AML-193 (cell line): ENCODE results near the gene LARGE1.

ENCODE experiments used
- DNase-seq, 2 experiments: peaks; one replicate each; lab custom pipeline; 2025; lab: John Stamatoyannopoulos, UW

The LARGE1 gene

GRCh38 chr22:33720166-33720878, 200.0 kb downstream of the LARGE1 start:
- no peak for DNase-seq

GRCh38 chr22:33717694-33718396, 202.4 kb downstream of the LARGE1 start:
- no peak for DNase-seq

GRCh38 chr22:33715237-33715985, 204.9 kb downstream of the LARGE1 start:
- DNase-seq, result no peak

GRCh38 chr22:33710326-33710725, 209.9 kb downstream of the LARGE1 start:
- DNase-seq, result no peak

GRCh38 chr22:33707581-33707980, 212.7 kb downstream of the LARGE1 start:
- DNase-seq, result no peak

GRCh38 chr22:33706100-33706499, 214.2 kb downstream of the LARGE1 start:
- no peak for DNase-seq

- DNase-seq, result no peak
Measured at GRCh38 chr22:33699176-33699575, 221.1 kb downstream of the LARGE1 start.

GRCh38 chr22:33697640-33698039, 222.6 kb downstream of the LARGE1 start:
- no peak for DNase-seq

GRCh38 chr22:33691057-33691630, 229.1 kb downstream of the LARGE1 start:
- no peak for DNase-seq

- no peak for DNase-seq
Measured at GRCh38 chr22:33688903-33689302, 231.4 kb downstream of the LARGE1 start.

- no peak for DNase-seq
Measured at GRCh38 chr22:33687464-33687863, 232.8 kb downstream of the LARGE1 start.

GRCh38 chr22:33684087-33684486, 236.2 kb downstream of the LARGE1 start:
- no peak for DNase-seq

- no peak for DNase-seq
Measured at GRCh38 chr22:33682927-33683326, 237.3 kb downstream of the LARGE1 start.

GRCh38 chr22:33680632-33681031, 239.6 kb downstream of the LARGE1 start:
- DNase-seq, result no peak

GRCh38 chr22:33678523-33678922, 241.8 kb downstream of the LARGE1 start:
- no peak for DNase-seq

GRCh38 chr22:33677536-33677935, 242.7 kb downstream of the LARGE1 start:
- no peak for DNase-seq

GRCh38 chr22:33674357-33674756, 245.9 kb downstream of the LARGE1 start:
- DNase-seq, result no peak

GRCh38 chr22:33669746-33670145, 250.5 kb downstream of the LARGE1 start:
- DNase-seq, result no peak

GRCh38 chr22:33666961-33667619, 253.2 kb downstream of the LARGE1 start:
- no peak for DNase-seq

- no peak for DNase-seq
Measured at GRCh38 chr22:33666279-33666960, 253.9 kb downstream of the LARGE1 start.

- no peak for DNase-seq
Measured at GRCh38 chr22:33659448-33659847, 260.8 kb downstream of the LARGE1 start.
